SH-SY5Y (cell line): Measurements from ENCODE around the gene MAPK14.

Source experiments
- GATA2 ChIP-seq: IDR thresholded peaks from 2 replicates; pipeline ENCODE4 v1.6.1; 2011; ENCODE audit warnings: mild to moderate bottlenecking, low read depth, low read length
- GATA3 ChIP-seq: IDR thresholded peaks from 2 replicates; pipeline ENCODE4 v1.6.1; 2011; ENCODE audit warnings: low read depth, mild to moderate bottlenecking, low read length, moderate library complexity

The MAPK14 gene

DNA sequence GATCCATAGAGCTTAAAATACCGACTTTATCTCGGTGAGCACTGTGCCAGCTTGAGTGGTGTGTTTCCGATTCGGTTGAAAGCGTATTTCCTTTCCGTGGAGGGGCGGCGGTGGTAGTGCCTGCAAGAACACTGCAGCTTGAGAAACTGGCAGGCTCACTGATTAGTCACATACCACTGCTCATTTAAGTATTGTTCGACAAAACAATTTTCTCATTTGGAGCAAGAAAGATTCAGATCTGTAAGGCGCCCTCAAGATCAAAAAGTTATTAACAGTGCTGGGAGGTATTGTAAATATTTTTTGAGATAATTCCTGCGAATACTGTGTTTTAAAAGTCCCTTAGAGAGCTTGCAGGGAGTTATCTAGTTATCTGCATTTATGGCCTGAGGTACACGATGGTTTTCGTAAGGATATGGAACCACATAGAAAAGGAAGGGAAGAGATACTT lies 1.3 kb downstream of the MAPK14 start:
- TF ChIP-seq GATA3 (peak; percentile 52; the same call in 1 of the 2 replicates), GATA2 (peak; percentile 41)

DNA sequence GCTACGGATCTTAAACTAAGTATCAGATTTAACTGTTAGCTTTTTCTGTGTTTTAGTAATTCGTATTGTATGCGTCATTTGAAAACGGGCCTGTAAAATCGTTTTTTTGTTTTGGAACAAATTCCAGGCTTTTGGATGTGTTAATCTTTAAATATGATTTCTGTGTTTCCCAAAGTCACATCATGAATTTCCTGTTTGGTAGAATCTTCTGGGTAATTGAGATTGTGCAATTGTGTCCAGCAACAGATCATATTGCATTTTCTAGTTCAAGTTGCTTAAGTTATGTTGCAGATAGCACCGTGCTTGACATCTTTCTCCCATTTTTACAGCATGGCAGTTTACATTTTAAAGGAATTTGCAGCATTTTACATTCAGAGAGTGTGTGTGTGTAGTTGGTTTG lies 1.9 kb downstream of the MAPK14 start:
- no peak for TF ChIP-seq GATA2
- no peak for TF ChIP-seq GATA3

DNA sequence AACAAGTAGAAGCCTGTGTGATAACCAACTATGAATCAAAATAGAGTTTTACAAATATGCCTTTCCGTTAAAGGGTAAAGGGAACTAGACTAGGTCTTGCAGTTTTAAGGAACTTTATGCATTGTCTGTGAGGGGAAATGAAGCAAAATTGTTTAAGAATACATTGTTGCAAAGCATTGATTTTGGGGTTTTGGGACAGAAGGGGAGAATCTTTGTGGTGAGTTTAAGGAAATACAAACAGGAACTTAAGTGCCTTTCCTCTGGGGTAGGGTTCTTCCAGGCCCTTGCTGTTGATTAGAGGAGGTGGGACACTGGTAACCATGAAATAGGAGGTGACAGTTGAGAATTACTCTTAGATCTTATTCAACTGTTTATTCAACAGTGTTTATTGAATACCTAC lies 4.7 kb downstream of the MAPK14 start:
- TF ChIP-seq GATA3, result no peak
- TF ChIP-seq GATA2, result no peak

DNA sequence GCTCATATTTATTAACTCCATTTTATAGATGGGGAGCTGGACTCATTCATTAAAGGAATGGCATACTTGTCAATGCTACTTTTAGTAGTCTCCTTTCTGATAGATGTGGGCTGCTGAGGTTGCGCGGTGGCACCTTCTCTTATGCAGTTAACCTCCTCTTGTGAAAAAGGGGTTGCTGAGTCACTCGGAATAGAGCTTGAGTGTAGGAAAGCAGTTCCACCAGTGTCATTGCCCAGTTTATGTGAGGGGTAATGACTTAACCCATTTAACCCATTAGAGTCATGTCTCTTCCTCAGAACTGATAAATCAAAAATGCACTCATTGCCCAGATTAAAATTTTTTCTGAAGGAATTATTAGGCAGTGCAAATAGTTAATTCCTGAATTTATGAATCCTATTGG lies 6.3 kb downstream of the MAPK14 start:
- no peak for TF ChIP-seq GATA3
- no peak for TF ChIP-seq GATA2

DNA sequence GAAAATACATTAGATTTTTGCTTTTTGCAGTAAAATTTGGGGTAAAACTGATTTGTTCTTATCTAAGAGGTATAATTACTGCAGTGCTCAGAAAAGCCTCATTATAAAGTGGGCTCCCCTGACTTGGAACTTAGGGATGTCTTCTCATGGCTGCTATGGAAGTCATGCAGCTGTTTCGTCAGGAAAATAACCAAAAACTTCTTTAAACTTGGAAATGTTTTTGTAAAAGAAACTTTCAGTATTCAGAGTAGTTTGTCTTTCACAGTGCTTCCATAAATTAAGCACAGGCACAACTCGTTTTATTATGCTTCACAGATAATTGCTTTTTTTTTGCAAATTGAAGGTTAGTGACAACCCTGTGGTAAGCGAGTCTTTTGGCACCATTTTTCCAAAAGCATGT lies 6.8 kb downstream of the MAPK14 start:
- TF ChIP-seq GATA2 (no peak), GATA3 (no peak)

GRCh38 chr6:36035225-36035624 lies 7.6 kb downstream of the MAPK14 start:
- TF ChIP-seq GATA2, result no peak
- no peak for TF ChIP-seq GATA3

DNA sequence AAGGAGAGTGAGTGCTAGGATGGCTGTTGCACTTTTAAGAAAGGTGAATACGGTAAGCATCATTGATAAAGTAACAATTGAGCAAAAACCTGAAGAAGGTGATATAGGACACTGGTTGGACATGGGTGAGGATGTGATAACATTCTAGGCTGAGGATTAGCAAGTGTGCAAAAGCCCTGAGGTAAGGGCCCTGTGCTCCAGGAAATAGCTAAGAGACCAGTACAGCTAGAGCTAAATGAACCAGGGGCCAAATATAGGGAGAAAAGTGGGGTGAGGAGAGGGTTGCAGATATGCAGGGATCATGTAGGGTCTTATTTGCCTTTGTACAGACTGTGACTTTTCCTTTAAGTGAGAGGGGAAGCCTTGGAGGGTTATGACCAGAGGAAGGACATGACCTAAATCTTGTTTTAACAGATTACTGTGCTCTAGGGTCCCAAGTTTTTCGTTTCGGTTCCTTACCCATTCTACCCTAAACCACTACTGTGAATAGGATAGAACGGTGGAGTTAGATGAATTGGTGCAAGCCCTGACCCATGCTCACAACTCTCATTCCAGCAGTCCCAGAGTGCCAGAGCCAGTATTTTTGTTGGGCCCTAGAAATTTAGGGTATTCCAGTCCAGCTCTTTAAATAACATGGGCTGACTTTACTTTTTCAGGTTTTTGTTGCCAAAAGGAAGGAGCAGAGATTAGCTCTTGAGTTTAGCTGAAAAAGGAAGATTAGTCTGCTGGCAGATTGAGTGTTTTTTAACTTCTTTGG lies 10.7 kb downstream of the MAPK14 start:
- no peak for TF ChIP-seq GATA3
- no peak for TF ChIP-seq GATA2

- TF ChIP-seq GATA2 (no peak), GATA3 (no peak)
Measured at GRCh38 chr6:36039112-36039511, 11.5 kb downstream of the MAPK14 start.

- TF ChIP-seq GATA2 (no peak), GATA3 (no peak)
Measured at GRCh38 chr6:36040958-36041357, 13.3 kb downstream of the MAPK14 start.

- TF ChIP-seq GATA2 (no peak), GATA3 (no peak)
Measured at GRCh38 chr6:36042618-36043260, 15.1 kb downstream of the MAPK14 start.

GRCh38 chr6:36049582-36049981 lies 22.0 kb downstream of the MAPK14 start:
- TF ChIP-seq GATA3, result no peak
- no peak for TF ChIP-seq GATA2

DNA sequence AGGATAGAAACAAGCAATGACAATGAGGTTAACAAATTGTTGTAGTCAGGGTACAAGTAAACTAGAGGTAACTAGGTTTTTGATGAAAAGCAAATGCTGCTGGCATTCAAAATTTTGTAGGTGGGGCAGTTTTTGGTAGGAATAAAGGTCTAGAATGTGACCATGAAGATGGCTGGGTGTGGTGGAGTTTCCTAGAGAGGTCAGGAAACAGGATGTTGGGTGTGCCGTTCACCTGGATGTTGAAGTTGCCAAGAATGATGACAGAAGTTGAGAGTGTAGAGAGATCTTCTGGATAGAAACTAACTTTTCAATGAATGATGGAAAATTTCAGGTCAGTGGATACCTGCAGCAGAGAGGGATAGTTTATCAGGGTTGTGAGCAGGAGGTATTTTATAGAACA lies 22.7 kb downstream of the MAPK14 start:
- TF ChIP-seq GATA3, result no peak
- TF ChIP-seq GATA2, result no peak

DNA sequence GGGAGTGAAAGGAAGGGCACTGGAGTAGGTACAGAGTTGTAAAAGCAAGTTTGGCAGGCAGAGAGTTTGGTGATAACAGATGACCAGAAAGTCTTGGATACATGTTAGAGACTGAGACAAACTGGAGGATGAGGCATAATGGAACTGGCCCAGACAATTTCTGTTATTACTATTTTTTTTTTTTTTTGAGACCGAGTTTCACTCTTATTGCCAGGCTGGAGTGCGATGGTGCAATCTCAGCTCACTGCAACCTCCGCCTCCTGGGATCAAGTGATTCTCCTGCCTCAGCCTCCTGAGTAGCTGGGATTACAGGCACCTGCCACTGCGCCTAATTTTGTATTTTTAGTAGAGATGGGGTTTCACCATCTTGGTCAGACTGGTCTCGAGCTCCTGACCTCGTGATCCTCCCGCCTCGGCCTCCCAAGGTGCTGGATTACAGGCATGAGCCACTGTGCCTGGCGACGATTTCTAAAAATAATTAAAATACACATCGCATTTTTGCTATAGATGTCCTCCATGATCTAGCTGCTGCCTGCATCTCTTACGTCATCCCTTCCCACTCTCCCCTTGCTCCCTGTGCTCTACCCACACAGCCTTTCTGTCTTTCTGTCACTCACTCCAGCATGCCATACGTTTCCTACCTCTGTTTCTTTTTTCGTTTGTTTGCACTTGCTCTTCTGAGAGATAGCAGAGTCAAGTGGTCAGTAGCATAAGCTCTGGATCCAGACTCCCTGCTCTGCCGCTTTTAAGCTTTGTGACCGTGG lies 23.5 kb downstream of the MAPK14 start:
- TF ChIP-seq GATA3, result no peak
- TF ChIP-seq GATA2, result no peak

- TF ChIP-seq GATA2 (no peak), GATA3 (no peak)
Measured at GRCh38 chr6:36052097-36052496, 24.5 kb downstream of the MAPK14 start.

GRCh38 chr6:36053878-36054277 lies 26.3 kb downstream of the MAPK14 start:
- TF ChIP-seq GATA3, result no peak
- no peak for TF ChIP-seq GATA2

DNA sequence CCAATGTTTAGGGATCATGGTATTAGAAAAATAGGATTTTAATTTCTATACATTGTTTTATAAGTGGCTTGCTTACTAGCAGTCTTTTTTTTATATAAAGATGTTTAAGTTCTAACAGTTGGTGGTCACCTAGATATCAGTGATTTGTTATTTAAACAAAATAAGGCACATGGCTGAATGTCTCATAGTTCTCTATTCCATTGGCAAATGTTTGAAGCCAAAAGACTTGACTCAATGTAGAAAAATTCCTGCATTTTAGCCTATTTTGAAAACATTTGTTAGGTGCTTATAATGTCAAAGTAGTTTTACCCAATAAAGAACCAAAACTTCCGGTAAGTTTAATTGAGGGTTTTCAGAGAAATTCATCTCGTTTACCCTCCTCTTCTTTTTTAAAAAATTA lies 26.8 kb downstream of the MAPK14 start:
- TF ChIP-seq GATA3 (no peak), GATA2 (no peak)
